NCI-H460 (cell line): ENCODE measurements around the gene TIMM44. TPM values are rescaled to one million over a fixed set of nuclear protein-coding genes. Genes with fewer than 3 reads are reported as not detected.
A peak's percentile ranks its signal among the peaks of the same experiment; 100 is the strongest.
"Not testable (repeated sequence)": the region's sequence is repeated elsewhere in the genome, so short reads cannot be mapped to it uniquely, and the experiment has no call there.

Experiments used
- DNase-seq: peaks from one replicate; pipeline ENCODE4 v3.0.0-alpha.2; 2016; ENCODE audit warnings: low read depth; ENCODE audit errors: extremely low read depth
- total RNA-seq: library from RNA; depleted of rRNA; stranded (reverse); fragments of >200 nt; shearing (Covaris generic); gene quantifications from 2 replicates; pipeline ENCODE4 v1.2.3, GENCODE V29; 2014

TIMM44 gene
- total RNA-seq, 1 experiment from 2014 or later: 135 TPM

DNA sequence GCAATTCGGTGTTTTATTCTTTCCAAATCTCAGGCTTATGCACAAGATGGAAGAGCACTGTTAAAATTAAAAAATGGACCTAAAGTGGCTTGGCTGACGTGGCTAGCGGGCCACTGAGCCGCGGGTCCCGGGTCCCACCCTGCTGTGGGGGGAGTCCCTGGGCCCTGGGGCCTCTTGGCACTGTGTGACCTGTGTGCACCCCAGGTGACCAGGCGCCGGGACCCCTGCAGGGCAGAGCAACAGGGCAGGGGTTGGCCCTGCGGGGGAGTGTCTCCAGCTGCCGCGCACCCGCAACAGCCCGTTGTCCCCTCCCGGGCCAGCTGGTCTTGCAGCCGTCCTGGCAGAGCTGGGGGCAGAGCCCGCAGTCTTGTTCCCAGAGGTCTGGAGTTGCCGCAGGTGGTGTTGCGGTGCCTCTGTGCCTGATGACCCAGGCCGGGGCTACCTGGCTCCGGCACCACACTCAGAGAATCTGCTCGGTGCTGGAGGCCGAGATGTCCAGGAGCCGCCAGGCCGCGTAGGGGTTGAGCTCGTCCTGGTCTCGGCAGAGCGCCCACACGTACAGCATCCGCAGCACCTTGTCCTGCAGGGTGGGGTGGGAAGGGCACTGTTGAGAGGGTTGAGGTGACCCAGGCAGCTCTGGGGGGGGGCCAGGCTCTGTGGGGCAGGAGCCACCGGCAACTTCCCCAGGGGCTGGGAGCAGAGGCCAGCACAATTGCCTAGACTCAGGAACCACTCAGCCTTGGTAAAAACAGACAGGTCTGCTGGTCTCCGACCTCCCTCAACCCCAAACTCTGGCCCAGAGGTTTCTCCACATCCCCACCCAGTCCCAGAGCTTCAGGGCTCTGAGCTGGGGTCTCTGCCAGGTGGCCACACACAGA, 16.5 kb downstream of the TIMM44 start:
- DNase-seq: no peak

DNA sequence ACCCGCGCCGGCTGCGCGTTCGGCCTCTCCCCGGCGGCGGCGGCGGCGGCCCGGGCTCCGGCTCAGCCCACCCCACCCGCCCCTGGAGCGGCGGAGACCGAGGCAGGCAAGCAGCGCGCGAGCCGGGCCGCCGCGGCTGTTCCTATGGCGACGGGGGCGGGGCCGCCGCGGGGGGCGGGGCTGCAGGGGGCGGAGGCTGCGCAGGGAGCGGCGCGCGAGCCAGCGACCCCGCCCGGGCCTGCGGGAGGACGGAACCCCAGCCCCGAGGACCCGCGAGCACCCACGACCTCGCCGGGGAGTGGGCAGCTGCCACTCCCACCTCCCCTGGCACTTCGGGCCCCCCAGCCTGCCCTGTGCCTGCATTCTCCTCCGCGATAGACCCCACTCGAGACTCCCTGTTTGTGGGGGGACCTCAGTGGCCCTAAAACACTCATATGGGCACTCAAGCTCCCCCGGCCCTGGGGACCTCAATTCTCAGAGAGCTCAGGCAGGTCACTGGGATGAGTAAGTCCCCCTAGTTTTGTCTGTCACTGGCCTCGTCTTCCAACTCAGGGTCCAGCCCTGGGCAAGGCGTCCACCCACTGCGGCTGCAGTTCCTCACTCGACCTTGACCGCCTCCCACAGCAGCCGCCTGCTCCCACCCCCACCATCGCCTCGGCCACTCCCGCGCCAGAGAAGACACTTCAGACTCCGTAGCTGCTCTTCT, 17.3 kb downstream of the TIMM44 start, which contains the start of gene CTXN1:
TSS of gene CTXN1 (minus strand) at position 115 of the 706 bp plus-strand sequence. CDS start 597 bp downstream, outside the sequence.
- no peak for DNase-seq

DNA sequence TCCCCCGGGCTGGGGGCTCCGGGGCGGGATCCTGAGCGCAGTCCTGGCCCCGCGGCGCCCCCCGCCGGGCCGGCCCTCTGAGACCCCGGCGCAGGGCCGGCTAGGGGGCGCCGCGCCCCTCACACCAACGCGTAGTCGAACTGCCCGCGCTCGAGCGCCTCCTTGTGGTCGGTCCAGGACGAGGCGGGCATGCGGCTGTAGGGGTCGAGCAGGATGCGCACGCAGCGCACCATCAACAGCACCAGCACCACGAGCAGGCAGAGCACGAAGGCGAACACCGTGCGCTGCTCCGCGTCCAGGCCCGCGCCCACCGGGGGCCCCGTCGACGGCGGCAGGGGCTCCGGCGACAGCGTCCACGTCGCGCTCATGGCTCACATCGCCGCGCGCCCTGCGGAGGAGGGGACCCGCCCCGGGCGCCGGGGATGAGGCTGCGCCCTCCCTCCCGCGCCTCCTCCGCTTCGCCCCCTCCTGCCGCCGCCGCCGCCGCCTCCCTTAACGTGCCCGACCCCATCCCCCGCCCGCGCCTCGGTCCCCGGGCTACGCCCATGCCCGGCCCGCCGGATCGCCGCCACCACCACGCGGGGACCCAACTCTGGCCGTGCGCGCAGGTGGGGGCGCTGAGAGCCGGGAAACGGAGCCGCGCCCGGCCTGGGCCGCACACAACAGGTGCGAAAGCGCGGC, 18.2 kb downstream of the TIMM44 start:
- peak; percentile 63 for DNase-seq

DNA sequence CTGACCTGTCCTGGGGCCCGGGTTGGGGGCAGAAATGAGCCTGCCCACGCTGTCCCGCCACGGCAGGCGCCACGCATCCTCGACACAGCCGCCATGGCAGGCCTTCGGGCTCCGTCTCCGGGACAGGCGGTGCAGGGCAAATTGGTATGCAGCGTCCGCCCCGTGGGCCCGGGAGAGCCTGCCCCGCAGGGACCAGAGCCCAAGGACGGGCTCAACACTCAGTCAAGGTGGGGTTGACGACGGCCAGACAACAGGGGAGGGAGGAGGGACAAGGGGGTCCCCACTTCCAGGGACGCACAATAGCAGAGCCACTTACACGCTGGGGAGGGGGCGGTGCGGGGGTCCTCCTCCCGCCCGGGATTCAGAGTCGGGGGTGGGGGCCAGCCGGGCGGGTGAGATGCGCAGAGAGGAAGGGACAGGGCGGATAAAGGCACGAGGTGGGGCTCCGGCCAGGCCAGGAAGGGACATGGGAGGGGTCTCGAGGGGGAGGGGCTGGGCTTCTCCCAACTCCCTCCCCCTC, 18.8 kb downstream of the TIMM44 start:
- DNase-seq: no peak

DNA sequence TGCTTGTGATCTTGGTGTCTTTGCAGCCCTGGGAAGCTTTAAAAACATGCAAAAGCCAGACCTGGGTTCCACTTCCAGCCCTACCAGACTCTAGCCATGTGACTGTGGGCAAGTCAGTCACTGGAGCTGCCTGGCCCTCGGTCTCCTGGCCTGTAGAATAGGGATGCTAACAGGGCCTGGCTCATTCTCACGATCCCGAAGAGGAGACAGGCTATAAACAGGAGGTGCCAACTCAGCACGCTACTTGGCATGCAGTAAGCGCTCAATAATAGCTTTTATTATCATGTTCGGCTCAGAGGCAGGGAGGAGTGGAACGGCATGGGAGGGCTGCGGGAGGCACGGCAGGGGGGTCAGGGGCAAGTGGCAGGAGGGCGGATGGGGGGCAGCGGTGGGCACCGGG, 19.2 kb downstream of the TIMM44 start:
- DNase-seq: no peak

DNA sequence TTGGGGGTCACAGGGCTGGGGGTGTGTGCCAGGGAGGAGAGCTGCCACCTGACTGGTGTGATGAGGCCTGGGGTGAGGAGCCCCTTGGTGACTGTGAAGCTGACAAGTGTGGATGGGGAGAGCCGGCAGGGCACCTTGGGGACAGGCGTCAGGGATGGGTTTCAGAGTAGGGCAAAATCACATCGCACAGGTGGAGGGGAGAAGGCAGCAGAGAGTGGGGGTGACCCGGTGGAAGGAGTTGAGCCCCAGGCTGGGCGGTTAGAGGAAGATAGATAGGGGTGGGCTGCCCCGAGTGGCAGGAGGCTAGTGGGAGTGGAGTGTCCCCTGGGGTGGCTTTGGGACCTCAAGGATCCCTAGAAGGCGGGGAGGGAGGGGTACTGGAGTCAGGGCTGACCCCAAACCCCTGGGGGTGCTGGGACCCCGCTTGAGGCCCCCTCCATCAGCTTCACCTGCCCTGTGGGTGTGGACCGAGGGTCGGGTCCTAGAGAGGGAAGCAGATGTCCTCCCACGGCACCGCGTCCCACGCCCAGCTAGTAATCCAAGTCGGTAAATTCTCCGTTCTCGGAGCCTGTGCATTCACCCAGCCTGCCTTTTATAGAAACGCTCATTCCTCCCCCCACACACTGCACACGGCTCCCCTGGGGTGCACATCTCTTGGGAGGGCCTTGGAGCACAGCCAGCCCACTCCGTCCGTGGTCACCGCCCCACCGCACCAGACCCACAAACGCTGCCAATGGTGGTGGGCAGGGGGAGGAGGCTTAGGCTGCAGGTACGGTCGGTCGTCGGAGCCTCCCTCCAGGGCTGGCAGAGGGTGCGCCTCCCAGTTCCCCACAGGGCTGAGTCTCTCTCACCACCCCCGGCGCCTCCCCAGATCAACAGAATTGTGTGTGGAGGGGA, 19.9 kb downstream of the TIMM44 start:
- no peak for DNase-seq

DNA sequence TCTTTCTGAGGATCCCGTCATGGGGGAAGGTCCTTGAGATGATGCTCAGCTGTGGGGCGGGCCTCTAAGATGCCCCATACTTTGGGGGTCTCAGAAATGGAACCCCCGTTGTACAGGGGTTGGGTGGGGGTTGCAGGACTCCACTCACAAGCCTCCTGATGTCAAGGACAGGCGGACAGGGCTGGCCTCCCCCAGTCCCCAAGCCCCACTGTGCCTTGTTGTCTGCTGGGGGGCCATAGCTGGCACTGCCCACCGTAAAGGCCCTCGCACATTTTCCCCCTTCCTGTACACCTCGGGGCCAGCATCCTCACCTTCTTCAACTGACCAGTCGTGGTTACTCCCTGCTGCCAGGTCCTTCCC, 20.6 kb downstream of the TIMM44 start:
- no peak for DNase-seq

DNA sequence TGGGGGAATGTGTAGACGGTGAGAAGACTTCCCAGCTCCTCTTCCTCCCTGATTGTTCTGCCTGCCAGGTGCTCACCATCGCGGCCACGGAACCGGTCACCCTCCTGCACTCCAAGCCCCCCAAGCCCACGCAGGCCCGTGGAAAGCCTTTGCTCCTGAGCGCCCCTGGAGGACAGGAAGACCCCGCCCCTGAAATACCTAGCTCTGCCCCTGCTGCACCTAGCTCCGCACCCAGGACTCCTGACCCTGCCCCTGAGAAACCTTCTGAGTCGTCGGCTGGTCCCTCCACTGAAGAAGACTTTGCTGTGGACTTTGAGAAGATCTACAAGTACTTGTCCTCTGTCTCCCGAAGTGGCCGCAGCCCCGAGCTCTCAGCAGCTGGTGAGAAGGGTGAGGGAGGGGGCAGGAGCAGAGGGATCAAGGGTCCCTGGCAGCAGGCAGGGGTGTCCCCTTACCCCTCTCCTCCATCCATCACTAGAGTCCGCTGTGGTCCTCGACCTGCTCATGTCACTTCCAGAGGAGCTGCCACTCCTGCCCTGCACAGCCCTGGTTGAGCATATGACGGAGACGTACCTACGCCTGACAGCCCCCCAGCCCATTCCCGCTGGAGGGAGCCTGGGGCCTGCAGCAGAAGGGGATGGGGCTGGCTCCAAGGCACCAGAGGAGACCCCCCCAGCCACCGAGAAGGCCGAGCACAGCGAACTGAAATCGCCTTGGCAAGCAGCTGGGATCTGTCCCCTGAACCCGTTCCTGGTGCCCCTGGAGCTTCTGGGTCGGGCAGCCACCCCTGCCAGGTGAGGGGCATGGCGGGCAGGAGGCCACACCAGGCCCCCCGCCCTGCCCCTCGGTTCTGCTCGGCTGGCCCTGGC, 21.3 kb downstream of the TIMM44 start:
- no peak for DNase-seq

DNA sequence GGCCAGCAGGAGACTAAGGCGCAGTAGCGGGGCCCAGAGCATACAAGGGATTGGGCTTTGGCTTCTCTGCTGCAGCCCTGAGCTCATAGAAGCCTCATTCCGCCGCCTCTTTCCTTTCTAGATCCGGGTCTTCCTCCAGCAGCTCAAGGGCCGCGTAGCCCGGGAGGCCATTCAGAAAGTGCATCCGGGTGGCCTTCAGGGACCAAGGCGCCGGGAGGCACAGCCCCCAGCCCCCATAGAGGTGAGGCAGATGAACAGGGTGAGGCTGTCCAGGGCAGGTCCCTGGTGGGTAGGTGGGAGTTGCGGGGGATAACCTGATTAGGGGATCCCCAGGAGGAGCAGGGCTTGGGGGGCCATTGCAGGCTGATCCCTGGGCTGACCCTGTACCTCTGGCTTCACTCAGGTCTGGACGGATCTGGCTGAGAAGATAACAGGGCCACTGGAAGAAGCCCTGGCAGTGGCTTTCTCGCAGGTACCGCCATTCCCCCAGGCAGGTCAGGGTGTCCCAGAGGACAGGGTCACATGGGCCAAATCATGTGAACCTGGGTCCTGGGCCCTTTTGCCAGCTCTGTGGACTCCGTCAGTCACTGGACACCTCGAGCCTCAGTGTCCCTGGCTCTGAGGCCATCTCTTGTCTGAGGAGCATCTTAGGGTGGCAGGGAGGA, 22.0 kb downstream of the TIMM44 start:
- no peak for DNase-seq

DNA sequence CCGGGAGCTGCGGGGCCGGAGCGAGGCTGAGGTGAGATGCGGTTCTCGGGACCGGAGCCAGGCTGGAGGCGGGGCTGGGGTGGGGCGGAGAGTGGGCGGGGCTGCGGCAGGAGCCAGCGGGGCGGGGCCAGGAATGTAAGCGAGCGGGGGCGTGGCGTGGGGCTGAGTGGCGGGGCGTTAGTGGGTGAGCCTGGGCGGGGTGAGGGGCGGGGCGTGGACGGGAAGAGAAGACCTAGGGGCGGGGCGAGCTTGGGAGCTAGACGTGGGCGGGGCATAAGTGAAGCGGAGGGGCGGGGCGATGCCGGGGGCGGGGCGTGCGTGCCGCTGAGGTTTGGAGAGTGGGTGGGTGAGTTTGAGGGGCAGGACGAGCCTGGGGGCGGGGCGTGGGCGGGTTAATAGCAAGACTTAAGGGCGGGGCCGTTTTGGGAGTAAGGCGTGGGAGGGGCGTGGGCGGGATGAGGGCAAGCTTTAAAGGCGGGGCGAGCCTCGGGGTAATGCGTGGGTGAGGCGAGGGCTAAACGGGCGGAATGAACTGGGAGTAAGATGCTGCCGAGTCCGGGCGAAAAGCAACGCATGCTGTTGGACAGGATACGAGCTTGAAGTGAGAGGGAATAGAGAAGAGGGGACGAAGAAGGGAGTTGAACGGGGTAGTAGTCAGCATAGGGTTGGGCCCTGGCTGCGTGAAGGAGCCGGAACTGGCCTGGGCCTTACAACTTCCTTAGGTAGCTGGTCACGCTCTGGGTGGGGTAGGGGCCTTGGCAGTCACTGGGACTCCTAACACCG, 22.8 kb downstream of the TIMM44 start:
- DNase-seq: peak; percentile 92

DNA sequence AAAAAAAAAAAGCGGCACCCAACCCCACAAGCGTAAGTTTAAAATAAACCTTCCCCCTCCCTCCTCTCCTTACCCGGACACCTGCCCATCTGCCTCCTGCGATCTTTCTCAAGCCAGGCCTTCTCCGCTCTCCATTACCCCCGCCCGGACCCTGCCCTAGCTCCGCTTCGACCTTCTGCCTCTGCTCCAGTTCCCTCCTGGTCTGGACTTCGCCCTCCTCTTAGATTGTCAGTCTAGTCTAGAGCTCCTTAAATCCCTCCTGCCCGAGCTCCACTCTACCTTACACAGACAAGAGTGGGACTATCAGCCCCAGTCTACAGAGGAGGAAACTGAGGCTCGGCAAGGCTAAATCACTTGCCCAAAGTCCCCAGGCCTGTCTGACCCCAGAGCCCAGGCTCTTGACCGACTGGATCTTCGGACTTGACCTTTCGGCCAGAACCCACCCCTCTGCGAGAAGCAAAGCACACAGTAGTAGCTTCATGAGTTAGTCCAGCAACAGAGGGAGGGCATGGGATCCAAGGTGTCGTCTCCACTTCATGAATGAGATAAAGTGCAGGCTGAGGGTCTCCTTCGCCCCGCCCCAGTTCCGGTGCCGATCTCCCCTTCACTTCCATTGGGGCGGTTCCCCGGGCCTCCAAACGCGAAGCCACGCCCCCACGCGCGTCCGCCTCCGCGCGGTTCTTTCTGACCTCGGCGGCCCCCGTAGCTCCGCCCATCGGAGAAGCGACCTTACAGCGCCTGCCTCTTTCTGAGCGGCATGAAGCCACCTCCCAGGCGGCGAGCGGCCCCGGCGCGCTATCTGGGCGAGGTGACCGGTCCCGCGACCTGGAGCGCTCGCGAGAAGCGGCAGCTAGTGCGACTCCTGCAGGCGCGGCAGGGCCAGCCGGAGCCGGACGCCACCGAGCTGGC, 23.6 kb downstream of the TIMM44 start, which contains the start of gene SNAPC2:
TSS of gene SNAPC2 (plus strand) at position 729 of the 909 bp plus-strand sequence. CDS start at position 758, 29 bp downstream.
- DNase-seq: peak; percentile 83

DNA sequence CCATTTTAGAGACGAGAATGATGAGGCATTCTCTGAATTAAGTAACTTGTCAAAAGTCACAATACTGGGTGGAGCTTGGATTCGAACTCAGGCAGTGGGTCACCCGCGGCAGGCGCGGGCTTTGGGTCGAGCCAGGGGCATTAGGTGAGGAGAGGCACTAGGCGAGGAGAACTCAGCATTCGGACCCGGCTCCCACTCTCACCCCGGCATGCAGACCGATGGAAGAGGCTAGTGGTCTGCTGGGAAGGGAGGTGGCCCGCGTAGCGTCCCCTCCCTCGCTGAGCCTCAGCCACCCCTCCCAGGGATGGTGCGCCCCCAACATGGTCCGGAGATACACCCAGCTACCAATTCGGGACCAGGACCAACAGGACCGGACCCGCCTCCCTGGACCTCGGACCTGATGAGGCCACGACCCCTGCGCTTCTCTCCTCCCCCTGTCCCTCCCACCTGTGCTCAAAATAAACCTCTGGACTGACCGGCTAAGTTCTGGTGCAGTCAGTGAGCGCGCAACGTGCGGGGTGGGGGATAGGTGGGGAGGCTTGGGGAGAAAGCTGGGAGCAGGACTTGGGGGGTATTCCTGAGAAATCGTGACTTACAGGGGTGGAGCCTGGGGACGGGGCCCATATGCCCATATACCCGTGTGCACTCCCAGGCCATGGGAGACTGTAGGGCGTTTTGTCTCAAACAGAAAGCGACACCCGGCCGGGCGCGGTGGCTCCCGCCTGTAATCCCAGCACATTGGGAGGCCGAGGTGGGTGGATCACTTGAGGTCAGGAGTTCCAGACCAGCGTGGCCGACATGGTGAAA, 24.6 kb downstream of the TIMM44 start:
- DNase-seq: no peak

DNA sequence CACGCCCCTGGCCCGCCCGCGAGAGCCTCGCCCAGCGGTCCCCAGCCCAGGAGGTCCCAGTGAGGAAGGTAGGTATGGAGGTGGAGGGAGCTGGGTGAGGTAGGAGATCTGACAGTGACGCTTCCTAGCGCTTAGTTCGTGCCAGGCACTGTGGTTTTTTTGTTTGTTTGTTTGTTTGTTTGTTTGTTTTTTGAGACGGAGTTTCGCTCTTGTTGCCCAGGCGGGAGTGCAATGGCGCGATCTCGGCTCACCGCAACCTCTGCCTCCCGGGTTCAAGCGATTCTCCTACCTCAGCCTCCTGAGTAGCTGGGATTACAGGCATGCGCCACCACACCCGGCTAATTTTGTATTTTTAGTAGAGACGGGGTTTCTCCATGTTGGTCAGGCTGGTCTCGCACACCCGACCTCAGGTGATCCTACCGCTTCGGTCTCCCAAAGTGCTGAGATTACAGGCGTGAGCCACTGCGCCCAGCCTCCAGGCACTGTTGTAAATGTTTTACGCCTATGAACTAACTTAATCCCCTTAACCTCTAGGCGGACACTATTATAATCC, 25.3 kb downstream of the TIMM44 start:
- not testable (repeated sequence) for DNase-seq

DNA sequence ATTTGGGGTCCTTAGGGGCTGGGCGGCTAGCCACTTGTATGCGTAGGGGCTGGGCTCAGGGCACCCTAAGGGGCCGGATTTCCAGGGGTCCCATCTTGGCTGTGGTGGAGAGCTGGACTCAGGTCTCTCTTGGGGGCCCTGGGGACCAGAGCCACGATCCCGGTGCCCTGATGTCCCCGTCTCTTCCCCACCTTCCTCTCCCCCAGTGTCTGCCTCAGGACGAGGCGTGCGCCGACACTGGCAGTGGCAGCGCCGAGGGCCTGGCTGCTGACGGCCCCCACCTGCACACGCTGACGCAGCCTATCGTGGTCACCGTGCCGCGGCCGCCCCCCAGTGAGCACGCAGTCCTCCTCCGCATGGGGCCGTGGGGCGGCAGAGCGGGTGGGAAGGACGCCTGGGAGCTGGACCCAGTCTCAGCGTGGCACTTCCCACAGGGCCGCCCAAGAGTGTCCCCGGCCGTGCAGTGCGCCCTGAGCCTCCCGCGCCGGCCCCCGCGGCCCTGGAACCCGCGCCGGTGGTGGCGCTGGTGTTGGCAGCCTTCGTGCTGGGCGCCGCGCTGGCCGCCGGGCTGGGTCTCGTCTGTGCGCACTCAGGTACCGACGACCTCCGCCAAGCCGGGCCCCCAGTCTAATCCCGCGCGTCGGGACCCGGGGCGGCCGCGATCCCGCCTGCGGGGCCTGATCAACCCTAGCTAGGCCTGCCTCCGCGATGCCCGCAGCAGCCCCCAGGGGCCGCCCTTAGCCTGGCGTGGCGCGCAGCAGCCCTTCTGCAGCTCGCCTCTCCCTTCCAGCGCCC, 26.0 kb downstream of the TIMM44 start:
- peak; percentile 51 for DNase-seq

DNA sequence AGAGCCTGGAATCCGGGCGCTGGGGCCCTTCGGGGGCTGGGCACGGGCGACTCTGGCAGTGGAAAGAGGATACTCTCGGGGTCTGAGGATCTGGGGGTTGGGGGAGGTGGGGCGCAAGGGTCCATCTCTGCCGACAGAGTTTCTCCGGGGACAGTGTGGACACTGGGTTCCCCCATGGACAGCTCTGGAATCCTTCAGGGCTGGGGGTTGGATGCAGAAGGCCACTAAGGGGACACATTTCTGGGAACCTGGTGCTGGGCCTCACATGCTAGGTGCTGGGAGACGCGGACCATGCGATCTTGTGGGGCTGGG, 26.6 kb downstream of the TIMM44 start:
- no peak for DNase-seq
